NCI-H1694 (cell line): Measurements from ENCODE around the gene UBAC2.

ENCODE experiments used
- DNase-seq: peaks from one replicate; lab custom pipeline; 2025; lab: John Stamatoyannopoulos, UW

The UBAC2 gene

GRCh38 chr13:99296398-99296797, 95.7 kb downstream of the UBAC2 start:
- no peak for DNase-seq

DNA sequence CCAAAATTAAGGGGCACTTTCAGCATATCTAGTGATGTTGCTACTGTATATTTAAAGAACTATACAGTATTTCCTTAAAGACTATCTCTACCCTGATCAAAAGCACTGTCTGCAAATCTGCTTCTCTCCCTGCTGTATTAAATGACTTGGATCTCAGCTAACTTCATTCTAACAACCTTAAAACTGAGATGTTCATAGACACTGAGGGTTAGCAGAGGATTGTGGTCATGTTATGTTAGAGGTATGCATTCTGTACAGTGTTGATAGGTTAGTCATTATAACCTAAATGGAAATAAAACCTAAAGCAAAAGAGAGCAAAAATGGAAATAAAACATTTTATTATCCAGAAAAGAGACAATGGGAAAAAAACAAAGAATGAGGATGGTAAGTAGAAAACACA, 96.7 kb downstream of the UBAC2 start:
- DNase-seq = no peak

DNA sequence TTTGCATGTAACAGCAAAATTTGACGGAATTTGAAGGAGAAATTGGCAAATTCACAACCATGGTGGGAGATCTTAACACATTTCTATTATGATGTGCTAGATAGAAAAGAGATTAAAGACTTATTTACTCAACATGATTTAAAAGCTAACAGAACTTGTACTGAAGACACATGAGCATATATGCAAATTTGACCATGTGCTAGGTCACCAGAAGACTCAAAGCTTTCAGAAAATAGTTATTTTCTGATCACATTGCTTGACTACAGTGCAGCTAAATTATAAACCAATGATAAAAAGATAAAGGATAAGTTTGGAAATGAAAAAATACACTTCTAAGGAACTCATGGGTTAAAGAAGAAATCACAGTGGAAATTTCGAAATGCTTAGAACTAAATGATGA, 97.4 kb downstream of the UBAC2 start:
- no peak for DNase-seq

DNA sequence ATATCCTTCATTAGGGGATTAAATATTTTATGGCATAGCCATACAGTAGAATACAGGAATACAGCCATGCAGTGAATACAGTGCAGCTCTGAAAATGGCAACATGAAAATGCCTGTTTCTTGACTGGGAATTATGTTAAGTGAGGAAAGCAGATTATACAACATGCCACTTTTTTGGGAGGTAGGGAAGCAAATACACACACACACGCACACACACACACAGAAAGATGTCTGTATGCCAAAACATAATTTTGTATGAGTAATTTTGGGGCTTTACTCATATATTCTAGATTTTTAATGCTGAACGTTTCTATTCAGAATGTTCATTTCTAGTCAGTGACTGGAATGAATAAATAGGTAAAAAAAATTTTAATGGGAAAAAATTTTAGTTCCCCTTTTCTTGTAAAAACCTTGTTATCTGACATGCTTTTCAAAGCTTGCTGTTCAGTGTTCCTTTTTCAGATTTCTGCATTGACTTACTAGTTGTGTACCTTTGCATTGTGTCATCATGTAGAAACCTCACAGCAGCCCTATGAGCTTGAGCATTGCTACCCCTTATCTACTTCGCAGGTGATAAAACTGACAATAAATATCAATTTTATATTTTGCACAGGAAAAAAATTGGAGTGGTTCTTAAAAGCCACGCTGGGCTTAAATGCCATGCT, 98.7 kb downstream of the UBAC2 start:
- DNase-seq = no peak

DNA sequence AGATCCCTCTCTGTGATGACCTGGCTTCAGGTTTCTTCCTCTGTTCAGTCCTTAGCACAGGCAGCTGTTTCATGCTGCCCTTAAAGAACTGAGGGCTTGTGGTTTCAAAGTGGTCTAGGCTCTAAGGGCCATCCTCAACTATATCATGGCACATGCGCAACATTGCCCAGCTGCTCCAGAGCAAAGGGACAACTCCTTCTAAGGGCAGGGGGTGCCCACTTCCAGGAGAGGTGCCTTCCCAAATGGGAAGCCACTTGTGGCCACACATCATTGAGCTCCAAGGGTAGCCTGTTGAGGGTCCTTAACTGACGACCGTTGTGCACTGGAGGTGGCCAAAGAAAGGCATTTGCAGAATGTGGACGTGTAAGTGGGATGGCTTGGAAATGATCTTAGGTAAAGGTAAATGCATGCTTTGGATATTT, 99.3 kb downstream of the UBAC2 start:
- no peak for DNase-seq

GRCh38 chr13:99301056-99301838, 100.6 kb downstream of the UBAC2 start:
- no peak for DNase-seq

- no peak for DNase-seq
These were observed 101.4 kb downstream of the UBAC2 start for GRCh38 chr13:99301913-99302636.

DNA sequence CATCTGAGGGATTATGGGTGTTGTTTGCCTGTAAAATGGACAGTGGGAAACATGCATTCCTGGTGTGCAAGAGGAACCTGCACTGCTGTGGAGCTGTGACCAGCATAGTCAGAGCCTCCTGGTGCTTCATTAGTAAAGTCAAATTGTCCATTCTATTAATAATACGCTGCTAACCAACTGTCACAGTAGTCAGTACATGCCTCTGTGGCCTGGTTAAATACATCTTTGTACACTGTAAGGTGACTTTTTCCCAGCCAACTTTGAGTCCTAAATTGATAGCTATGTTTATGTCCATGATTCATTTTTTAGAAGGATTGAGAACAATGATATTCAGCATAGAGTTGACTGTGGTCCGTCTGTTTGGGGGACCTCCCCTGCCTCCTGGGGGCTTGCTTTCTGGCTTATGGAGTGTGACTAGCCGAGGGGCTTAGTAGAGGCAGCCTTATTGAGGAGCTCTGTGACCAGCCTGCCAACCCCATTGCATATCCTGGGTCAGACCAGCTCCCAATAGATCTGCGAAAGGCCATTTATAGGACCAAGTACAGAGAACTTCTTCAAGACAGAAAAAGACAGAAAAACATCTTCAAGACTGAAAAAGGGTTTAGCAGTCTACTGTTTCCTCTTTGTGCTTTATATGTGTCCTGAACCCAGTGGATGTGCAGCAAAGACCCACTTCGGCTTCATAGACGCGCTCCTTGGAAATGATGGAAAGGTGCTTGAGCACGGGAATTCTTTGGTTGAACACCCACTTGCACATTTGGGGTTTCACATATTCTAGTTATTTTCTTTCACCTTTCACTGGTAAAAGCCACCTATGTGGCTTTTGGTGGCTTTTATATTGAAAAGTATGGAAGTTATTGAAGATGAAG, 102.2 kb downstream of the UBAC2 start:
- no peak for DNase-seq

GRCh38 chr13:99303863-99304521, 103.3 kb downstream of the UBAC2 start:
- no peak for DNase-seq

- no peak for DNase-seq
These were observed 103.9 kb downstream of the UBAC2 start for GRCh38 chr13:99304541-99304940.

DNA sequence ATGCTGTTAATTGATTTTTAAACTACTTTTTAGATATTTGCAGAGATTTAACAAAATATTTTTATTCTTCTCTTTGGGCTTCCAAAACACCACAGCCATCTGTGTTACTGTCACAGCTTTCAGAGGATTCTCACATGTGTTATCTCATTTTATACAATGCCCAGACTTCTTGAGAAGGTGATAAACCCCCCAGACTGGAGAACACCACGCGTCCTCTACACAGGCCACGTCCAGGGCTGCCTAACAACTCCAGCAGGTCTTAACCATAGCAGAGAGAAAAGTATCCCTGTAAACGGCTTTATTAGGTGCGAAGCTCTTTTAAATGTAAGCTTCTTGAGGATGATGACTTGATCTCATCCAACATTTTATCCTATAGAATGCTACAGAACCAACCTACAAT, 104.5 kb downstream of the UBAC2 start:
- DNase-seq = no peak

DNA sequence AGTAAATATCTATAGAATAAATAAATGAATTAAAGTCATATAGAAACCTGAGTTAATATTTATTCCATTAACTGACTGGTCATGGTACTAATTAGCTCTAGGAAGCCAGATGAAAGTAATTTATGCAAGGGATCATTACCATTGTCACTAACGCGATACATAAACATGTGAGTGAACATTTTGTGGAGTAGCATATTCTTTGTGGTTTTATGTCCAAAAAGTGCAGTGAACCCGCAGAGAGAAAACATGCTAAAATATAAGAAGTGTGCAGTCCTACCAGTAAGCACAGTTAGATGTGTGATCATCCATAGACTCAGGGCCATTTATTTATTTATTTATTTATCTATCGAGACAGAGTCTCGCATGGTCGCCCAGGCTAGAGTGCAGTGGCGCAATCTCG, 104.9 kb downstream of the UBAC2 start:
- DNase-seq = no peak

GRCh38 chr13:99307247-99307646, 106.6 kb downstream of the UBAC2 start, which contains the start of gene GPR183:
Gene GPR183, minus strand, starts transcription at chr13:99307399. Its CDS starts 11,254 bp downstream, at chr13:99296145.
- DNase-seq = no peak

- no peak for DNase-seq
These were observed 107.1 kb downstream of the UBAC2 start for GRCh38 chr13:99307648-99308339.

DNA sequence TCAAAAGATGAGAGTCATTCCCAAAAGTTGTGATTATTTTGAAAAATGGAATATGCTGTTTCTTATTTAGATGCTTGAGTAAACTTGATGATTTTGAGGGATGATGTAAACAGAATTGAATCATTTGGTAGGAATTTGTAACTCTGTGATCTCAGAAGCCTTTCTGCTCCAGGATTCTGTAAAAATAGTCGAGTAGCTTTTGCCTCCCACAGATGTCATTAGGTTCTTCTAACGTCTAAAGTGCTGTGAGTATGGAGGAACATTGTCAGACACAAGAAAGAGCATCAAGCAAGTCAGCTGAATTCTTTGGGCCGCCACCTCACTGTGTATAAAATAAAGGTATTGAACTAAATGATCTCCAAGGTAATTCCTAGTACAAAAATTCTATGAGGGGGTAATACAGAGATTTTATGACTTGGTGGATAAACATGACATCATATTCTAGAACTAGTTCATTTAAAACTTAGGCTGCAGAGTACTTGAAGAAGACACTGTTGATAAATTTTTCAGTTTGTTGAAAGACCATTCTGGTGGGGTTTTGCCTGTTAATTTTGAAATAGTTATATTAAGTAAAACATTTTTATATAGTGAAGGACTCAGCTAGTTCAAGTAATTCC, 107.9 kb downstream of the UBAC2 start:
- no peak for DNase-seq

DNA sequence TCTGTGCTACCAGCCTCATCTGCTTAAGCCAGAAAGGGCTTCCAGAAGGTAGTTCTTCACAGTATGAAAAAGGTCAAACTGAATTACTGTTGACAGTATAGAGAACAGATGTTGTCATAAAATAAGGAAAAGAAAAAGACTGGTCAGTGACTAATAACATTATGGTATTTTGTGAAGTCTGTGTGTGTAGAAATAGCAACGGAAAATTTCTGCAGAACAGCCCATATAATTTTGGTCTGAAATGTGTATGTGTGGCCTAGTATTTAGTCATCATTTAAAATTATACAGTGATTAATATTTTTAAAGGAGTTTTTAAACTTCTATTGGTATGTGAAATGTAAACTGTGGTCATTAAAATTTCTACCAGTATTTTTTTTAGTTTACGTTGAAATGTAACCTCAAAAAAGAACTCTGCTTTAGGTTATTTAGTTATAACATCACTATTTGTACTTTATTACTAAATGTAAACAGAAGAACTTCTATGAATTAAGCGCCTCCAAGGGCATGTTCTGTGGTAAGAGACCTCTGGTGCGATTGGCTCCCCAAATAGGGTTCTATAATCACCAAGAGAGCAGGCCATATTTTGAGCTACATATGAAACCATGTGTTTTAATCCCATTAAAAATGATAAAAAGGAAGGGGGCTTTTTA, 109.9 kb downstream of the UBAC2 start:
- no peak for DNase-seq

DNA sequence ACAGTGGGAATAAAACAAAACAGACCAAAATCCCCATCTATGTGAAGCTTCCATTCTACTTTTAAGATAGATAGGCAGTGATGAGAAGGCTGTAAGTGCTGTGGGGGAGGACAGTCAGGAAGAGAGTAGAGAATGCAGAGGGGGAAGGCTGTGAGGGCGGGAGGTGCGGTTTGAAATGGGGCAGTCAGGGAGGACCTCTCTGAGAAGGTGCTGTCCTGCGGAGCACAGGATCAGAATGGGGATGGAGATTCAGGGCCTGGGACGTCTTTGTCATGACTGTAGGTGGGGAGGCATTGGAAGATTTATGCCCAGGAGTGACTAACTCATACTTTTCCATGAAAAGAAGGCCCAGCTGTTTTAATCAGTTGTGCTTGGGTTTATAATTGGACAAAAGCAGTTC, 110.5 kb downstream of the UBAC2 start:
- DNase-seq = no peak

GRCh38 chr13:99311748-99312492, 111.3 kb downstream of the UBAC2 start:
- no peak for DNase-seq

- no peak for DNase-seq
These were observed 111.8 kb downstream of the UBAC2 start for GRCh38 chr13:99312493-99312883.
